ENCODE data around the gene CFD.

The CFD gene

DNA sequence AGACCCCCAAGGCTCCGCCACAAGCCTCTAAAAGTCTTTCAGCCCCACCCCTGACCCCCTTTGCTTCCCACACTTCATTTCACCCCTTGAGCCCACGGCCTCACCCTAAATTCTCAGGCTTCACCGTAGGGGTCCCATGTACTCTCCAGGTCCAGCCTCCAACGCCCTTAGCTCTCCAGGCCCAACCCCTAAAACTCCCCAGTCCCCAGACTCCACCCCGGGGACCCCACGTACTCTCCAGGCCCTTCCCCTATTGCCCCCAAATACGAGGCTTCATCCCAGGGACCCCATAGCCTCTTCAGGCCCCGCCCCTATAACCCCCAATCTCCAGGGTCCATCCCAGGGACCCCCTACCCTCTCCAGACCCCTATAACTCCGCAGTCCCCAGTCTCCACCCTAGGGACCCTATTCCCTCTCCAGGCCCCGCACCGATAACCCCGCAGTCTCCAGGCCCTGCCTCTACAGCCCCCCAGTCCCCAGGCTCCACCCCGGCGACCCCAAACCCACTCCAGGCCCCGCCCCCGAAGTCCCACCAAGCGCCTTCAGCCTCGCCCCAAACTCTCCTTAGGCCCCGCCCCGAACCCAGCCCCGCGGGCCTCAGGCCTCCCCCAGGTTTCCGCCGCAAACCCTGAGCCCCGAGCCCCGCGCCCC is 32.9 kb downstream of the CFD start:
- DNase-seq: no peak

DNA sequence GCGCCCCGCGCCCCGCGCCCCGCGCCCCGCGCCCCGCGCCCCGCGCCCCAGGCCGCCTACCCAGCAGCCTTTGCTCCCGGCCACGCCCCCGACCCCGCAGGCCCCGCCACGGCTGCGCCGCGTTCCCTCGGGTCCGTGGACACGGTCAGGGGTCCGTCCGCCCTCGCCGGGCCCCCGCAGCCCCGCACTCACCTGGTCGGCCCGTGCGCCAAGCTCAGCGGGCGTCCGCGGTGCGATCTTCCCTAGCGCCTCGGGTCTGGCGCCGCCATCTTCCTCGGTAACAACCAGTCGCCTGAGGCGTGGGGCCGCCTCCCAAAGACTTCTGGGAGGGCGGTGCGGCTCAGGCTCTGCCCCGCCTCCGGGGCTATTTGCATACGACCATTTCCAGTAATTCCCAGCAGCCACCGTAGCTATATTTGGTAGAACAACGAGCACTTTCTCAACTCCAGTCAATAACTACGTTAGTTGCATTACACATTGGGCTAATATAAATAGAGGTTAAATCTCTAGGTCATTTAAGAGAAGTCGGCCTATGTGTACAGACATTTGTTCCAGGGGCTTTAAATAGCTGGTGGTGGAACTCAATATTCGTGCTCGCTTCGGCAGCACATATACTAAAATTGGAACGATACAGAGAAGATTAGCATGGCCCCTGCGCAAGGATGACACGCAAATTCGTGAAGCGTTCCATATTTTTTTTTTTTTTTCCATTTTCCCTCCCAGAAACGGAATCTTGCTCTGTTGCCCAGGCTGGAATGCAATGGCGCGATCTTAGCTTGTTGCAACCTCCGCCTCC is 33.6 kb downstream of the CFD start, which contains the start of the genes MED16 and RNU6-9:
Gene MED16, minus strand, starts transcription at position 294 of the 796 bp plus-strand sequence. CDS start 2,056 bp downstream, outside the sequence.
Gene RNU6-9, plus strand, starts transcription at position 591 of the 796 bp plus-strand sequence.
- DNase-seq: peak; percentile 83

DNA sequence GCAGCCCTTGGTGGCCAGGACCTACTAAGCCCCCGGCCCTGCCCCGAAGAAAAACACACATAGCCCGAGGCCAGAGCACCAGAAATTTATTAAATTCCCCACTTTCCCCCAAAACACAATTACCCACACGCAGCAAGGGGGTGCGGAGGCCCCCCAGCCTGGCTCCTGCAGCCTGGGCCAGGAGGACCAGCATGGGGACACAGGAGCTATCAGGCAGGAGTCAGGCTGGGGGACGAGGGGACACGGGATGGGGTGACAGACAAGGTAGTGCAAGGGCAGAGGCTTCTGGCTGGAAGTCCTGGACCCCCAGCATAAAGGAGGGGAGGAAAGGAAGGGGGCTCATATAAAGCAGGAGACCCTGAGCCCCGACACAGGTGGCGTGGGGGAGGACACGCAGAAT is 37.0 kb downstream of the CFD start:
- DNase-seq: no peak

DNA sequence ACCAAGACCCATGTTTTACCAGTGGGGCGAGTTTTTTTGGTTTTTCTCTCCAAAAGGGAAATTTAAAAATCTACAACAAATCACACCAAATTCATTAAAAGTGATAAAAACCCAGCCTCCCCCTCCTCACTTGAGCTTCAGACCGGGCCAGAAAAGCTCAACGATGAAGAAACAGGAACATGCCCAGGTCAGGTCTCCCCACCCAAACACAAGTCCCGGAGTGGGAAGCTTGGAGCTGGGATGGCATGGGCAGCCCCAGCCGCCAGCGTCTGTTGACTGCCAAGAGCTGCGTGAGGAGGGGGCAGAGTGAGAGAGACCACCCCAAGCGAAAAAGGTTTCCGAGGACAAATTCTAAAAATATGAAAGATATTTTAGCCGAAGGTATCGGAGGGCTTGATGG is 37.5 kb downstream of the CFD start:
- no peak for DNase-seq

- DNase-seq: no peak
These were observed 38.1 kb downstream of the CFD start for GRCh38 chr19:897442-898039.

DNA sequence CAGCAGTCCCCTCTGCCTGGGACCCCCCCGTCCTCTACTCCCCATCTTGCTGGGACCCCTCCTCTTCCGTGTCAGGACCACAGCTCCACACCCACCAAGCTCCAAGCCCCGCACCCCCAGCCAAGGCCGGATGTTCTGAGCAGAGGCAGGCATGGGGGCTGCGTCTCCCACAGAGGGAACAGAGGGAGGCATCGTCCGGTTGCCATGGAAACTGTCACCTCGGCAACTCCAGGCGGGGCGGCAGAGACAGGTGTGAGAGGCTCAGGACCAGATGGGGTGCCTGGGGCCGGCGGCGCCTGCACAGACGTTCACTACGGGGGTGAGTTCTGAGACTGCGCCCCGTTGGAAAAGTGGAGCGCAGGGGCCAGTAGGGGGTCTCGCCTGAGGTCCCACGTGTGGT is 39.2 kb downstream of the CFD start:
- DNase-seq: no peak

DNA sequence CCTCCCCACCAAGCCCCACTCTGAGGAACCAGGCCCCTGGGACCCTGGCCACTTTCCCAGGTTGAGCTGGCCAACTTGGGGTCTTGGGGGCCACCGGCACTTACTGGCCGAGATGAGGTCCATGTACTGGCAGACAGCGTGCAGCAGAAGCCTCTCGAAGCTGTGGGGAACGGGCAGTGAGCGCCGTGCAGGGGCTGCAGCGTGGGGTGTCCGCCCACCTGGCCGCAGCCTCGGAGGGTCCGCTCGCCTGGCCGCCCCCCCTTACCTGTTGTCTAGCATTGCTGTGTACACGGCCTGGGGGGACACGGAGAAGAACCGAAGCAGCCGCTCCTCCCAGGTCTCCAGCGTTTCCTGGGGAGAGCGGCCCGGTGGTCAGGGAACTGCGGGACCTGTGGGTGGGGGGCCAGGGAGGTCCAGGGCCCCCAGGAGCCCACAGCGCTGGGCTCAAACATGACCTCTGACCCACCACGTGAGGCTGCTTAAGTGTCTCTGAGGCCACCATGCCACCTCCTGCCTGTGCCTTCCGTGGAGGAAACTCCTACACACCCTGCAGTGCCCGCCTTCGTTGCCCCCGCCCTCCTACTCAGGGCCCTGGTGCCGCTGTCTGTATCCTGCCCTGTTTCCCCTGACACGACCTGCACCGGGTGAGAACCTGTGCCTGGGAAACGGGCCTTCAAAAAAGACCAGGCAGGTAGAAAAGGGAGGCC is 40.0 kb downstream of the CFD start:
- no peak for DNase-seq

GRCh38 chr19:900043-900301 is 40.5 kb downstream of the CFD start:
- DNase-seq: no peak

- DNase-seq: no peak
These were observed 41.0 kb downstream of the CFD start for GRCh38 chr19:900302-901111.

- DNase-seq: no peak
These were observed 42.0 kb downstream of the CFD start for GRCh38 chr19:901216-902092.

DNA sequence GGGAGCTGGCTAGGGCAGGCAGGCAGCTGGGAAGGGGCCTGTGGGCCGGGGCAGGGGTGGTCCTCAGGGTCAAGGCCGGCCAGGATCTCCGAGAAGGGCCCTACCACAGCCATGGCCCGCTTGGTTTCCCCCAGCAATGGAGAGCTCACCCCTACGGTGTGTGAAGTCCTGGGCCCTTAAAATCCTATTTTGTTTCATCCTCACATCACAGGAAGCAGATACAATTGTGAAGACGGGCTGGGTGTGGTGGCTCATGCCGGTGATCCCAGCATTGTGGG is 42.6 kb downstream of the CFD start:
- no peak for DNase-seq

DNA sequence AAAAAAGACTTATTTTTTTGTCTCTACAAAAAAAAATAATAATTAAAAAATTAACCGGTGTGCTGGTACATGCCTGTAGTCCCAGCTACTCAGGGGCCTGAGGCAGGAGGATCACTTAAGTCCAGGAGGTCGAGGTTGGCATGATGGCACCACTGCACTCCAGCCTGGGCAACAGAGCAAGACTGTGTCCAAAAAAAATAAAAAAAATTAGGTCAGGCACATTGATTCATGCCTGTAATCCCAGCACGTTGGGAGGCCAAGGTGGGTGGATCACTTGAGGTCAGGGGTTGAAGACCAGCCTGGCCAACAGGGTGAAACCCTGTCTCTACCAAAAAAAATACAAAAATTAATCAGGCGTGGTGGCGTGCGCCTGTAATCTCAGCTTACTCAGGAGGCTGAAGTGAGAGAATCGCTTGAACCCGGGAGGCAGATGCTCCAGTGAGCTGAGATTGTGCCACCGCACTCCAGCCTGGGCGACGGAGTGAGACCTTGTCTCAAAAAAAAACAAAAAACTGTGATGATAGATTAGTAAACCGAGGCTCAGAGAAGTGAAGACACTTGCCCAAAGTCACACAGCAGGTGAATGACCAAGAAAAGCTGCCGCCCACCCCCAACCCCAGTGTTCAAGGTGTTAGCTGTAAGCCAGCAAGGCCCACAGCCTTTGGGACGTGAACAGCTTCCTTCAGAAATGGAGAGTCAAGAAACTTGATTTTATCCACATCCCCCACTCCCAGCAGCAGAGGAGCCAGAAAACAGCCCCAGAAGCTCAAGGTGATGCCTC is 43.2 kb downstream of the CFD start:
- no peak for DNase-seq

- DNase-seq: no peak
These were observed 43.9 kb downstream of the CFD start for GRCh38 chr19:903266-903797.

DNA sequence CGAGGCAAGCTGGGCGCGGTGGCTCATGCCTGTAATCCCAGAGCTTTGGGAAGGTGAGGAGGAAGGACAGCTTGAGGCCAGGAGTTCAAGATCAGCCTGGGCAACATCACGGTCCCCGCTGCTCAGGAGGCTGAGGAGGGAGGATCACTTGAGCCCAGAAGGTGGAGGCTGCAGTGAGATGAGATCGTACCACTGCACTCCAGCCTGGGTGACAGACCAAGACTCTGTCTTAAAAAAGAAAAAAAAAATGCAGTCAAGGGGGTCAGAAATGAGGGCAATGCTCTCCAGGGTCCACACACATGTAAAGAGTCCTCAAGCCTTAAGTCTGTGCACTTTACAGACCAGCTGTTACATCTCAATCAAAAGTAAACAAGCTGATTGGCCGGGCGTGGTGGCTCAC is 45.1 kb downstream of the CFD start:
- no peak for DNase-seq

- DNase-seq: no peak
These were observed 47.0 kb downstream of the CFD start for GRCh38 chr19:906480-906879.

DNA sequence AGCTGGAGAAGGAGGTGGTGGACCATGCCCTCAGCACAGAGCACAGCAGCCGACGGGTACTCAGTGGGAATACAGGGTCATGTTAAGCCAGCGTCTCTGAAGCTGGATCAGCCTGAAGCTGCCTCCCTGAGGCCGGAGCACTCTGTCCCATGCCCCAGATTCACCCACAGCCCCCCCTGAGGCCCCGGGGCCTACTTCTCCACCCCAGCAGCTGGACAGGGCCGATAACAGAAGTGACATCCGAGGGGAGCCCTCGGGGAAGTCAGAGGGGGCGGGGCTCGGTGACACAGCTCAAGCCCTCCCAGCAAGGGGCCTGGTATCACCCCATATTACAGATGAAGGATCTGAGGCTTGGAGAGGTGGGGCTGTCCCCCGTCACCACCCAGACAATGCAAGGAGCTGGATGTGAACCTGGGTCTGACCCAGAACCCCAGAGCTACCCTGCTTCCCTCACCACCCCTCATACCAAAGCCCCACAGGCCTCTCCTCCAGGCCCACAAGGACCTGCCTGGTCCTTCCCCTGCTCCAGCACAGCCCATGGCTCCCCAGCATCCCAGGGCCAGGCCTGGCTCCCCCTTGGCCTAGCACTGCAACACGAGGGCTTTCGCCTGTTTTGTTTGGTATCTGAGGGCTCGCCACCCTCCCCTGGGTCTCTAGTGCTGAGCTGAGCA is 47.9 kb downstream of the CFD start:
- no peak for DNase-seq

DNA sequence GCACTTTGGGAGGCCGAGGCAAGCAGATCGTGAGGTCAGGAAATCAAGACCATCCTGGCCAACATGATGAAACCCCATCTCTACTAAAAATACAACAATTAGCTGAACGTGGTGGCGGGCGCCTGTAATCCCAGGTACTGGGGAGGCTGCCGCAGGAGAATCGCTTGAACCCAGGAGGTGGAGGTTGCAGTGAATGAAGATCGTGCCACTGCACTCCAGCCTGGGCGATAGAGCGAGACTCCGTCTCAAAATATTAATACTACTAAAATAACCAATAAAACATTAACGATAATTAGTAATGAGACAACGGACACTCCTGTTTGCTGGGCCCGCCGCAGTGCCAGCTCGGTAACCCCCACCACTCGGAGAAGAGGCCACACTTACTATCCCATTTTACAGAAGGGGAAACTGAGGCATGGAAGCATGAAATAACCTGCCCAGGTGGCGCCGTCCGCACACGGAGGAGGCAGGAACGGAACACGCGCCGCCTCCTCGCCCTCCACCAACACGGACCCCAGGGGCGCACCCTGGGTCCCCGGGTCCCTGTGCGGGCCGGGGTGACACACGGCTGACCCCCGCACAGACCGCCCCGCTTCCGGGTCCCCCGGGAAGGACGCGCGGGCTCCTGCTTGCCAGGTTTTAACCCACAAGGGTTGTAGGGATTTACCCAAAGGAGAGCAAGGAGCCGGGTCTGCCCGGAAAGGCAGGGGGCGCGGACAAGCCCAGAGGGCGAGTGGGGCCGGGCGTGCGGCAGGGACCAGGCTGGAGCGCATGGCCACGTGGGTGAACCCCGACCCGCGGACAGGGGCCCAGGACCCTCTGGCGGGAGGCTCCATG is 52.0 kb downstream of the CFD start:
- no peak for DNase-seq

DNA sequence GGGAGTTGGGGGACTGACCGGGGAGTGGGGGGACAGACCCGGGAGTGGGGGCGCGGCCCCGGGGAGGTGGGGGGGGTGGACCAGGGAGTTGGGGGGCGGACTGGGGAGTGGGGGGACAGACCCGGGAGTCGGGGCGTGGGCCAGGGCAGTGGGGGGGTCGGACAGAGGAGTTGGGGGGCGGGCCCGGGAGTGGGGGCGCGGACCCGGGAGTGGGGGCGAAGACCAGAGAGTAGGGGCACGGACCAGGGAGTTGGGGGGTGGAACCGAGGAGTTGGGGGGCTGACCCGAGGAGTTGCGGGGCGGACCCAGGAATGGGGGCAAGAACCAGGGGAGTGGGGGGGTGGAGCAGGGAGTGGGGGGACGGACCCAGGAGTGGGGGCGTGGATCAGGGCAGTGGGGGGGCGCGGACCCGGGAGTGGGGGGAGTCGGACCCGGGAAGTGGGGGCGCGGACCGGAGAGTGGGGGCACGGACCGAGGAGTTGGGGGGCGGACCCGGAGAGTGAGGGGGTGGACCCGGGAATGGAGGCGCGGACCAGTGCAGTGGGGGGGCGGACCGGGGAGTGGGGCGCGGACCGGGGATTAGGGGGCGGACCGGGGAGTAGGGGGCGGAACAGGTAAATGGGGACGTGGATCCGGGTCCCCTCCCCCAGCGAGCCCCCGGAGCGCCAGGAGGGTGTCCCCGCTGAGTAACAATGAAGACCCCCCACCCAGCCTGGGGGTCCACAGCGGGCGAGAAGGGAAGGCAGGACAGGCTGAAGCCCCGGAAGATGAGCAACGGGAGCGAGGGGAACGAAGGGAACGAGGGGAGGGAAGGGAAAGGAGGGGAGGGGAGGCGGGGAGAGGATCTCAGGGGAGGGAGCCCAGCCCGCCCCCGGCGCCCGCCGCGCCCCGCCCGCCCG is 53.0 kb downstream of the CFD start:
- DNase-seq: peak; percentile 15

All from stimulated activated naive CD4-positive, alpha-beta T cell treated with Interleukin-2 at 50 U/mL for 16 hours (primary cell).